ENCODE measurements around the gene MAP7D1.

MAP7D1 gene

GRCh38 chr1:36155408-36156328, at the start of gene MAP7D1:
Gene MAP7D1 (plus strand): TSS chr1:36156160. CDS start chr1:36156418, 258 bp downstream.
- FAIRE-seq, result no peak

DNA sequence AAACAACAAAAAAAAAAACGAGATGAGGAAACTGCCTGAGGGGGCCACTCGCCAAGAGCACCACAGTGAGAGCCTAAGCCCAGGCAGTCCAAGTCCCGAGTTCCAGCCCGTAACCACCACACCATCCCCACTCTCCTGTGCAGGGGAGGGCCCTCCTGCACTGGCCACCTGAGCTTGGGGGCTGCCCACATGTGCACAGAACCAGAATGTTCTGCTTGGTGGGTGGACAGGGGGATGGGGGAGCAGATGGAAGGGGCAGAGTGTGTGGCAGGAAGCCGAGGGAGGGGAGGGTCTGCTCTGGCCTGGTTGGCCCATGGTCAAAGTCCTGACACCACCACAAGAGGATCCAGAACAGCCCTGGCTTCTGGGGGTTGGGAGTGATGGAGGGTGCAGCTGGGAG, 49.7 kb upstream of the MAP7D1 start:
- FAIRE-seq, result no peak

GRCh38 chr1:36107394-36107793, 48.6 kb upstream of the MAP7D1 start:
- FAIRE-seq, result no peak

GRCh38 chr1:36108314-36108713, 47.6 kb upstream of the MAP7D1 start:
- FAIRE-seq, result no peak

- FAIRE-seq, result no peak
Observed at GRCh38 chr1:36109041-36109679, 46.8 kb upstream of the MAP7D1 start.

GRCh38 chr1:36111151-36111550, 44.8 kb upstream of the MAP7D1 start:
- no peak for FAIRE-seq

GRCh38 chr1:36112823-36113222, 43.1 kb upstream of the MAP7D1 start:
- FAIRE-seq, result no peak

DNA sequence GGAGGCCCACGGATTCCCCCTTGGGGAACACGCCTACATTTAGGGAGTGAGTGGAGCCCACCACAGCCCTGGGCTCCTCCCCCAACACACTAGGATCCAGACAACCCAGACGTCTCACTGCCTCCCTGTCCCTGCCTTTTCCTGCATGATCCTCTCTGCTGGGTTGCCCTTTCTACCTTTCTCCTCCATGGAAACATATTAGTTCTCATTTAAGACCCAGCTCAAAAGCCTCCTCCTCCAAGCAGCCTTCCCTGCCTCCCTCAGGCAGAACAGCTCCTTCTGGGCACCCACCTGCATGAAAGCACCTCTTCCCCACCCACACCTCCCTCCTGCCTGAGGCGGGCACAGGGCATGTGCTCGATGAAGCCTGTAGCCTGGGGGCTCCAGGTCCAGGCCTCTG, 41.6 kb upstream of the MAP7D1 start:
- FAIRE-seq, result no peak

GRCh38 chr1:36115200-36115669, 40.7 kb upstream of the MAP7D1 start:
- no peak for FAIRE-seq

DNA sequence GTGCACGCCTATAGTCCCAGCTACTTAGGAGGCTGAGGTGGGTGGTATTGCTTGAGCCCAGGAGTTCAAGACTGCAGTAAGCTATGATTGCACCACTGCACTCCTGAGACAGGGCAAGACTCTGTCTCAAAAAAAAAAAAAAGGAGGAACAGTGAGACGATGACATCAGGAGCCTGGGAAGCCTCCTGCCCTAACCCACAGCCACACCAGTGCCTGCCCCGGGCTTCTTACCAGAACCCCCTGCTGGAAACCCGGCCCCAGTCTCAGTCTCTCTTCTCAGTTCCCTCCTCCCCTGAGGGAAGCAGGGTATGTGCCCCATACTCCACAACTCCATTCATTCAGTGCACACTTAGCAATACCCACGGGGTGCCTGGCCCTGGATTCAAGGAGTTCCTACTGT, 40.0 kb upstream of the MAP7D1 start:
- no peak for FAIRE-seq

- FAIRE-seq, result no peak
Observed at GRCh38 chr1:36116901-36117300, 39.1 kb upstream of the MAP7D1 start.

DNA sequence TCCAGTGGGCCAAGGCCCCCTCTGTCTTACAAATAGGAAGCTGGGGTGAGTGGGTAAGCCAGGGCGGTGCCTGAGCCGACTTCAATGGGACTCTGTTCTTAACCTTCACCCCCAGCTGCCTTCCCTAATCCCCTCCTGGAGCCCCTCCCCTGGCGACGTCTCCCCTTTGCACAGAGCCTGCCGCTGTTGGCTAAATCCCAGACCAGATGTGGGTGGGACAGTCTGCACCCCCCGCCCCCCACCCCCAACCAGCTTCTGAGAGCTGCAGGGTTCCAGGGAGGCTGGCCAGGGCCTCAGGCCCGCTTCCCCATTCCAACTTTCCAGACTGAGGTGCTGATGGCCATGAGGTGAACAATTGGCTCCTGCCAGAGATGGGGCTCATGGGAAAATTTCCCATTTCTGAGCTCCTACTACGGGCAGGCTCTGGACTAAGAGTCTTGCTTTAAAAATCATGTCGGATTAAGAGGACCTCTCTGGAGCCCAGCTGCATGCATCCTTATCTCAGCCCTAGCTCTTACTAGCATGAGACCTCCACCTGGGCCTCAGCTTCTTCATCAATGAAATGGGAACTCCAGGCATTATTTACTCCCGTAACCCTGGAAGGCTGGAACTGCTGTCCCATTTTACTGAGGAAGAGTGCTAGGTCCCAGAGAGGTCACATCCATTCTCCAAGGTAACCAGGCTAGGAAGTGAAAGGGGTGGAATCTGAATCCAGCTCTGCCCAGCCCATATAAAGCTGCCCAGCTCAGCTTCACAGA, 37.3 kb upstream of the MAP7D1 start:
- no peak for FAIRE-seq

GRCh38 chr1:36119456-36119855, 36.5 kb upstream of the MAP7D1 start:
- FAIRE-seq, result no peak

- FAIRE-seq, result no peak
Observed at GRCh38 chr1:36122062-36123030, 33.6 kb upstream of the MAP7D1 start.

GRCh38 chr1:36123356-36123755, 32.6 kb upstream of the MAP7D1 start:
- FAIRE-seq, result no peak

DNA sequence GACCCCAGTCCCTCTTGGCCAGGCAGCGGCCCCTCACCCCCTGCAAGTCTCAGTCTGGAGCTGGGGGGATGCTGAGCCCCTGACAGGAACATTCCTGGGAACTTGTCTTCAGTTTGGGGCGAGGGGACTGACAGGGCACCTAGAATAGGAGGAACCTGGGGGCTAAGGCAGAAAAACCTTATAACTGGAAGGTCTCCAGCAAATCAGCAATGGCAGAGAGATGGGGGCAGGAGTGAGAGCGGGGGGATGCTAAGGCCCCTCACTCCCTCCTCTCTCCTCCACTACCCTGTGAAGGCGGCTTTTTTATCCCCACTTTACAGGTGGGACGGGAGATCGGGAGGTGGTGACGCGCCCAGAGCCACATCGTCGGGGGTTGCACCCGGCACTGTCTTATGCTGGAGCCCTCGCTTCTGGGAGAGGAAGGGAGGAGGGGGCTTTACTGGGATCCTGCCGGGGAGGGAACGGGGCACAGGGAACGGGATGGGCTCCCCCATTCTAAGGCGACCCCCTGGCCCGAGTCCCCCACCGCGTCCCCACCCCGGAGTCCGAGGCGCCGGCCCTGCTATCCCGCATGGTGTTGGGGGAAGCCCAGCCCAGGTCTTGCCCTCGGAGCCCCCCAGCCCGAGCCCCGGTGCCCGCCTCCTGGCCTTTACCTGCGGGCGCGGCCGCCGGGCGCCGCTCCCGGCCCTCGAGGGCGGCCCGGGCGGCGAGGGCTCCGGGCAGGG, 31.4 kb upstream of the MAP7D1 start:
- no peak for FAIRE-seq

GRCh38 chr1:36125129-36125991, 30.6 kb upstream of the MAP7D1 start, which contains the start of gene COL8A2:
Gene COL8A2 (minus strand): TSS chr1:36125222. CDS start chr1:36100242, 24,980 bp downstream.
- no peak for FAIRE-seq

- FAIRE-seq, result no peak
Observed at GRCh38 chr1:36126005-36126716, 29.8 kb upstream of the MAP7D1 start.

DNA sequence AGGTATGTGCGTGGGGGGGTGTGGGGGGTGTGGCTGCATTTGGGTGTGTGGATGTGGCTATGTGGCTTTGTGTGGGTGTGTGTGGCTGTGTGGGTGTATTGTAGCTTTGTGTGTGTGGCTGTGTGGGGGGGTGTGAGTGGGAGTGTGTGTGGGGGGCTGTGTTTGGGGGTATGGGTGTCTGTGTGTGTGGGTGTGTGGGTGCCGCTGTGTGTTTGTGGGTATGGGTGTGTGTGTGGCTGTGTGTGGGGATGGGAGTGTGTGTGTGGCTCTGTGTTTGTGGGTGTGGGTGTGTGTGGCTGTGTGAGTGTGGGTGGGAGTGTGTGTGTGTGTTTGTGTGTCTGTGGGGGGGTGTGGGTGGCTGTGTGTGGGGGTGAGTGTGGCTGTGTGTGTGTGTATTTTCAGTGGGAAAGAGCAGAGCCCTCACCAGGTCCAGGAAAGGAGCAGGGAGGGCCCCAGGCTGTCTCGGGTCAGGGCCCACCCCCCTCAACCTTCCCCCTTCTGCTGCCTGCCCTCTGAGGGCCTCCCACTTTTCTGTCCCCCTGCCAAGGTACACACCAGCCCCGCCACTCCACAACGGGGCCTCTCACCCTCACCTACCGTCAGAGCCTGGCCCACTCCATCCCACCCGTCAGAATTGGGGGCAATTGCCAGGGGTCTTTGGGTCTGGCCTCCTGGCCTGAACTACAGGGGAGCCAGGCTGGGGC, 29.0 kb upstream of the MAP7D1 start:
- no peak for FAIRE-seq
